IMR-90 (cell line): ENCODE data around the gene FAM174B.

Source experiments
- BHLHE40 ChIP-seq: fragments of 150-350 bp; IDR thresholded peaks from 2 replicates; pipeline ENCODE4 v1.6.1; 2016; ENCODE audit warnings: mild to moderate bottlenecking, low read depth, low read length
- CTCF ChIP-seq: conservative IDR thresholded peaks from 2 replicates; pipeline ENCODE4 v1.5.1; 2012; ENCODE audit warnings: mild to moderate bottlenecking, low read depth, low read length, improper control_type of control experiment
- POLR2A ChIP-seq: IDR thresholded peaks from 2 replicates; pipeline ENCODE4 v1.6.1; 2012; ENCODE audit warnings: mild to moderate bottlenecking, low read depth, low read length
- RAD21 ChIP-seq: IDR thresholded peaks from 2 replicates; pipeline ENCODE4 v1.6.1; 2012; ENCODE audit warnings: low read length, improper control_type of control experiment

- TF ChIP-seq BHLHE40 (no peak), CTCF (no peak), POLR2A (no peak), RAD21 (no peak)
Measured at GRCh38 chr15:92621972-92622533, 33.5 kb downstream of the FAM174B start.
